Epithelial cell of proximal tubule (primary cell): ENCODE results near the gene PPIG. TPM values are rescaled to one million over a fixed set of nuclear protein-coding genes. Genes with fewer than 3 reads are reported as not detected.

Experiments used
- DNase-seq: peaks from one replicate; pipeline ENCODE4 v3.0.0-alpha.2; 2011; ENCODE audit warnings: low read depth
- H3K4me3 ChIP-seq: 2 replicates; pipeline ENCODE4 v1.5.1; 2011; ENCODE audit warnings: low read depth, mild to moderate bottlenecking, low read length
- CTCF ChIP-seq: conservative IDR thresholded peaks from 2 replicates; pipeline ENCODE4 v1.5.1; 2012; ENCODE audit warnings: low read depth, mild to moderate bottlenecking, low read length
- total RNA-seq: library from RNA; depleted of rRNA; stranded (reverse); fragments of >200 nt; gene quantifications from 2 replicates; pipeline ENCODE4 v1.2.3, GENCODE V29; 2015

PPIG gene
- total RNA-seq, 1 donor from 2014 or later = 21.9 TPM

GRCh38 chr2:169690958-169691357 is 106.8 kb downstream of the PPIG start:
- no peak overlapping the region for H3K4me3 ChIP-seq
- DNase-seq = no peak
- no peak for TF ChIP-seq CTCF

Other genes with a start within 250 kb of the PPIG start
- gene LRP2, start 221.8 kb upstream of the PPIG start, total RNA-seq = 0.17 TPM in 1 of 2 replicates, not detected in the other
- 3.6 and 4.3 TPM in 2 replicates for gene BBS5, start 104.9 kb upstream of the PPIG start, total RNA-seq
- gene KLHL41, start 74.6 kb upstream of the PPIG start, total RNA-seq = 0.07 TPM in 1 of 2 replicates, not detected in the other
- 15.3 and 18.7 TPM in 2 replicates for gene FASTKD1, start 10.5 kb upstream of the PPIG start, total RNA-seq
- 0.14 TPM in 1 of 2 replicates, not detected in the other for gene CFAP210, start 110.1 kb downstream of the PPIG start, total RNA-seq
- 1.4 and 3.6 TPM in 2 replicates for gene PHOSPHO2, start 110.1 kb downstream of the PPIG start, total RNA-seq
- gene KLHL23, start 149.5 kb downstream of the PPIG start, total RNA-seq = 19.1 and 28.1 TPM in 2 replicates
- 101 and 110 TPM in 2 replicates for gene SSB, start 214.5 kb downstream of the PPIG start, total RNA-seq
- 76.0 and 90.0 TPM in 2 replicates for gene METTL5, start 240.6 kb downstream of the PPIG start, total RNA-seq
- gene UBR3, start 243.1 kb downstream of the PPIG start, total RNA-seq = 10.7 and 12.8 TPM in 2 replicates